HCT116 (cell line): ENCODE data around the gene CAPN13. TPM values are rescaled to one million over a fixed set of nuclear protein-coding genes. Genes with fewer than 3 reads are reported as not detected.

Source experiments
- ATAC-seq: fragments of 200-7000 bp; cut with Tn5 transposase; 2 replicates; pipeline ENCODE4 v1.9.1; 2020; ENCODE audit warnings: mild to moderate bottlenecking, moderate library complexity
- BruUV-seq: library from RNA; stranded (reverse); fragments of 400-500 nt; replicated peaks from 2 replicates; lab custom pipeline; 2021; lab: Mats Ljungman, UMichigan
- CTCF ChIA-PET: fragments of 300-600 bp; sonication (Branson Sonifier 250); formaldehyde crosslinking; loops from one replicate; lab custom pipeline; 2021; ENCODE audit warnings: antibody characterized with exemption; lab: Charles Lee
- POLR2A ChIA-PET: fragments of 300-600, 350-600 bp; sonication (Branson Sonifier 250); formaldehyde crosslinking; loops from one replicate; lab custom pipeline; 2021; ENCODE audit warnings: antibody characterized with exemption; lab: Charles Lee
- RAD21 ChIA-PET, 2 experiments: fragments of 300-600 bp; sonication (Branson Sonifier 250); formaldehyde crosslinking; loops; one replicate each; lab custom pipeline; 2023; ENCODE audit warnings: low total read pairs in 2 of 2; ENCODE audit not compliant: uncharacterized antibody in 2 of 2, unreplicated experiment in 2 of 2, low non-redundant PET in 1 of 2; lab: Charles Lee
- DNase-seq: peaks from one replicate; pipeline ENCODE4 v3.0.0-alpha.2; 2010; ENCODE audit warnings: low read depth, low spot score
- H2AFZ ChIP-seq: fragments of 200-600 bp; shearing (Covaris generic), sonication (generic); 2 replicates; pipeline ENCODE4 v1.6.1; 2017; ENCODE audit warnings: low read depth, mixed run types, mixed read lengths, antibody characterized with exemption, low read length; ENCODE audit not compliant: poor library complexity, severe bottlenecking
- H3K27ac ChIP-seq: 2 replicates; pipeline ENCODE4 v1.5.1; 2012; ENCODE audit warnings: low read depth, low read length
- H3K27me3 ChIP-seq: fragments of 200-600 bp; sonication (generic); 2 replicates; pipeline ENCODE4 v1.6.1; 2016; ENCODE audit warnings: mixed run types, low read length, mixed read lengths; ENCODE audit not compliant: insufficient read depth
- H3K36me3 ChIP-seq, 2 experiments: fragments of 200-500 bp in 1 of 2; fragments of 200-600 bp in 1 of 2; sonication (Bioruptor generic) in 1 of 2; sonication (generic) in 1 of 2; 2 replicates each; pipeline versions ENCODE4 v1.5.1 to v1.6.1; 2014 to 2016; ENCODE audit warnings: low read length in 2 of 2, inconsistent platforms in 1 of 2, mixed read lengths in 1 of 2, mixed run types in 1 of 2; ENCODE audit not compliant: insufficient read depth in 2 of 2, control insufficient read depth in 1 of 2
- H3K4me1 ChIP-seq, 2 experiments: fragments of 200-600 bp in 1 of 2; sonication (generic) in 1 of 2; 2 replicates each; pipeline versions ENCODE4 v1.5.1 to v1.6.1; 2012 to 2017; ENCODE audit warnings: low read length in 2 of 2, inconsistent platforms in 1 of 2, mild to moderate bottlenecking in 1 of 2, mixed read lengths in 1 of 2, mixed run types in 1 of 2, moderate library complexity in 1 of 2; ENCODE audit not compliant: insufficient read depth in 2 of 2, control insufficient read depth in 1 of 2
- H3K4me2 ChIP-seq: fragments of 200-600 bp; sonication (generic); 2 replicates; pipeline ENCODE4 v1.6.1; 2017; ENCODE audit warnings: mixed run types, low read length, mixed read lengths
- H3K4me3 ChIP-seq, 2 experiments: fragments of 200-600 bp in 1 of 2; sonication (generic) in 1 of 2; replicated peaks in 1 of 2; 2 replicates each; pipeline ENCODE4 v1.5.1; 2011 to 2016; ENCODE audit warnings: low read length in 2 of 2, control low read depth in 1 of 2, low read depth in 1 of 2, mild to moderate bottlenecking in 1 of 2, mixed read lengths in 1 of 2, mixed run types in 1 of 2
- H3K79me2 ChIP-seq: fragments of 200-600 bp; sonication (generic); 2 replicates; pipeline ENCODE4 v1.6.1; 2017; ENCODE audit warnings: mild to moderate bottlenecking, mixed run types, low read length, moderate library complexity, mixed read lengths; ENCODE audit not compliant: insufficient read depth
- H3K9ac ChIP-seq: fragments of 200-600 bp; sonication (generic); 2 replicates; pipeline ENCODE4 v1.6.1; 2016; ENCODE audit warnings: low read length, mixed read lengths
- H3K9me2 ChIP-seq: fragments of 200-600 bp; sonication (generic), shearing (Covaris generic); 2 replicates; pipeline ENCODE4 v1.6.1; 2017; ENCODE audit warnings: mixed run types, mild to moderate bottlenecking, moderate library complexity; ENCODE audit not compliant: insufficient read depth
- H3K9me3 ChIP-seq, 2 experiments: fragments of 200-500 bp in 1 of 2; fragments of 200-600 bp in 1 of 2; sonication (Bioruptor generic) in 1 of 2; sonication (generic) in 1 of 2; 2 replicates each; pipeline ENCODE4 v1.6.1; 2014 to 2017; ENCODE audit warnings: low read length in 2 of 2, mixed read lengths in 2 of 2, inconsistent platforms in 1 of 2, low read depth in 1 of 2, mild to moderate bottlenecking in 1 of 2, mixed run types in 1 of 2, moderate library complexity in 1 of 2; ENCODE audit not compliant: control insufficient read depth in 1 of 2, insufficient read depth in 1 of 2
- H4K20me1 ChIP-seq: fragments of 200-600 bp; sonication (generic), shearing (Covaris generic); 2 replicates; pipeline ENCODE4 v1.6.1; 2017; ENCODE audit warnings: mixed run types, mild to moderate bottlenecking, moderate library complexity; ENCODE audit not compliant: insufficient read depth
- ATF3 ChIP-seq: IDR thresholded peaks from 2 replicates; pipeline ENCODE4 v1.6.1; 2012
- JUND ChIP-seq: IDR thresholded peaks from 2 replicates; pipeline ENCODE4 v1.6.1; 2012
- SP1 ChIP-seq: IDR thresholded peaks from 2 replicates; pipeline ENCODE4 v1.6.1; 2012; ENCODE audit warnings: low read depth
- TCF7L2 ChIP-seq: IDR thresholded peaks from 2 replicates; pipeline ENCODE4 v1.7.0; 2011; ENCODE audit warnings: borderline replicate concordance, inconsistent platforms; ENCODE audit not compliant: insufficient read depth, insufficient read length; ENCODE audit errors: extremely low read depth
- intact Hi-C: fragments of 100-400 bp; cut with micrococcal nuclease; formaldehyde crosslinking; loops from 2 replicates; pipeline ENCODE4 v1.10.0; 2022
- total RNA-seq: library from RNA; stranded (reverse); gene quantifications from one replicate; pipeline ENCODE4 v1.2.1, GENCODE V29; 2021; ENCODE audit not compliant: unreplicated experiment
- TF ChIP-seq, protein P1 (sequence below): IDR thresholded peaks from 2 replicates; pipeline ENCODE4 v1.6.1; 2011; ENCODE audit warnings: mild to moderate bottlenecking, low read length, moderate library complexity; ENCODE audit not compliant: insufficient replicate concordance; ENCODE audit errors: extremely low read depth
- TF ChIP-seq, protein P2 (sequence below), 3 experiments: fragments of 200-600 bp in 1 of 3; sonication (generic) in 1 of 3; IDR thresholded peaks in 2 of 3; conservative IDR thresholded peaks in 1 of 3; 2 replicates each; pipeline ENCODE4 v1.5.1; 2012 to 2017; ENCODE audit warnings: low read depth in 2 of 3, low read length in 2 of 3, antibody characterized with exemption in 1 of 3, borderline replicate concordance in 1 of 3, control low read depth in 1 of 3, mild to moderate bottlenecking in 1 of 3, mixed read lengths in 1 of 3, mixed run types in 1 of 3, moderate library complexity in 1 of 3; ENCODE audit not compliant: insufficient read depth in 1 of 3

CAPN13 gene
- total RNA-seq, 1 experiment from 2014 or later, result 0.25 TPM

- DNase-seq (no peak), ATAC-seq (no peak)
- no peak overlapping the region for H3K4me3 ChIP-seq
- intact Hi-C loops, result no loop called here
- H4K20me1 ChIP-seq, result no peaks in the 10 kb centered on the region
- RAD21 ChIA-PET, result no interaction called here
- H3K27me3 ChIP-seq, result peaks cover 62% of the 10 kb centered on the region
- H3K9me2 ChIP-seq, result no peaks in the 10 kb centered on the region
- no peak overlapping the region for H3K27ac ChIP-seq
- H3K4me2 ChIP-seq, result no peak overlapping the region
- no peak overlapping the region for H3K9ac ChIP-seq
- BruUV-seq, result no TSS peak
- POLR2A ChIA-PET, result no interaction called here
- TF ChIP-seq JUND, result no peak
- no peak for TF ChIP-seq ATF3
- TF ChIP-seq, protein P1, sequence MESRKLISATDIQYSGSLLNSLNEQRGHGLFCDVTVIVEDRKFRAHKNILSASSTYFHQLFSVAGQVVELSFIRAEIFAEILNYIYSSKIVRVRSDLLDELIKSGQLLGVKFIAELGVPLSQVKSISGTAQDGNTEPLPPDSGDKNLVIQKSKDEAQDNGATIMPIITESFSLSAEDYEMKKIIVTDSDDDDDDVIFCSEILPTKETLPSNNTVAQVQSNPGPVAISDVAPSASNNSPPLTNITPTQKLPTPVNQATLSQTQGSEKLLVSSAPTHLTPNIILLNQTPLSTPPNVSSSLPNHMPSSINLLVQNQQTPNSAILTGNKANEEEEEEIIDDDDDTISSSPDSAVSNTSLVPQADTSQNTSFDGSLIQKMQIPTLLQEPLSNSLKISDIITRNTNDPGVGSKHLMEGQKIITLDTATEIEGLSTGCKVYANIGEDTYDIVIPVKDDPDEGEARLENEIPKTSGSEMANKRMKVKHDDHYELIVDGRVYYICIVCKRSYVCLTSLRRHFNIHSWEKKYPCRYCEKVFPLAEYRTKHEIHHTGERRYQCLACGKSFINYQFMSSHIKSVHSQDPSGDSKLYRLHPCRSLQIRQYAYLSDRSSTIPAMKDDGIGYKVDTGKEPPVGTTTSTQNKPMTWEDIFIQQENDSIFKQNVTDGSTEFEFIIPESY, result no peak
- TF ChIP-seq TCF7L2, result no peak
- no peak for TF ChIP-seq SP1
- H3K79me2 ChIP-seq, result no peaks in the 10 kb centered on the region
- H3K36me3 ChIP-seq, result no peaks in the 10 kb centered on the region; a peak in 1 of 4 replicates
- H3K9me3 ChIP-seq, result no peaks in the 10 kb centered on the region
- H2AFZ ChIP-seq, result no peak overlapping the region
- peaks cover 0 to 10% of the 10 kb centered on the region in 2 experiments; a peak in 2 of 4 replicates for H3K4me1 ChIP-seq
- CTCF ChIA-PET, result no interaction called here
Measured at GRCh38 chr2:30756971-30757370, 50.3 kb downstream of the CAPN13 start.

GRCh38 chr2:30756051-30756719 is 51.1 kb downstream of the CAPN13 start:
- no TSS peak for BruUV-seq
- H3K9me3 ChIP-seq, result no peaks in the 10 kb centered on the region
- H4K20me1 ChIP-seq, result no peaks in the 10 kb centered on the region
- H2AFZ ChIP-seq, result no peak overlapping the region
- H3K36me3 ChIP-seq, result no peaks in the 10 kb centered on the region; a peak in 1 of 4 replicates
- POLR2A ChIA-PET, result no interaction called here
- no peak overlapping the region for H3K27ac ChIP-seq
- intact Hi-C loops, result no loop called here
- H3K79me2 ChIP-seq, result no peaks in the 10 kb centered on the region
- no peak overlapping the region for H3K9ac ChIP-seq
- no peaks in the 10 kb centered on the region for H3K9me2 ChIP-seq
- peaks cover 0 to 10% of the 10 kb centered on the region in 2 experiments; a peak in 2 of 4 replicates for H3K4me1 ChIP-seq
- RAD21 ChIA-PET, result no interaction called here
- H3K4me2 ChIP-seq, result peak overlapping the region; percentile 31
- TF ChIP-seq, protein P2, sequence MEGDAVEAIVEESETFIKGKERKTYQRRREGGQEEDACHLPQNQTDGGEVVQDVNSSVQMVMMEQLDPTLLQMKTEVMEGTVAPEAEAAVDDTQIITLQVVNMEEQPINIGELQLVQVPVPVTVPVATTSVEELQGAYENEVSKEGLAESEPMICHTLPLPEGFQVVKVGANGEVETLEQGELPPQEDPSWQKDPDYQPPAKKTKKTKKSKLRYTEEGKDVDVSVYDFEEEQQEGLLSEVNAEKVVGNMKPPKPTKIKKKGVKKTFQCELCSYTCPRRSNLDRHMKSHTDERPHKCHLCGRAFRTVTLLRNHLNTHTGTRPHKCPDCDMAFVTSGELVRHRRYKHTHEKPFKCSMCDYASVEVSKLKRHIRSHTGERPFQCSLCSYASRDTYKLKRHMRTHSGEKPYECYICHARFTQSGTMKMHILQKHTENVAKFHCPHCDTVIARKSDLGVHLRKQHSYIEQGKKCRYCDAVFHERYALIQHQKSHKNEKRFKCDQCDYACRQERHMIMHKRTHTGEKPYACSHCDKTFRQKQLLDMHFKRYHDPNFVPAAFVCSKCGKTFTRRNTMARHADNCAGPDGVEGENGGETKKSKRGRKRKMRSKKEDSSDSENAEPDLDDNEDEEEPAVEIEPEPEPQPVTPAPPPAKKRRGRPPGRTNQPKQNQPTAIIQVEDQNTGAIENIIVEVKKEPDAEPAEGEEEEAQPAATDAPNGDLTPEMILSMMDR (IDR thresholded peaks at IDR 0.05 in 2 of 3, conservative IDR thresholded peaks at IDR 0.05 in 1 of 3; ENCODE audit: borderline replicate concordance in 1 of 3, insufficient read depth in 1 of 3, low read depth in 2 of 3, low read length in 2 of 3), result no peak
- TF ChIP-seq SP1, result 0 out of 2 replicates have a peak, but pooled peaks have one; percentile 21
- DNase-seq, result no peak
- H3K4me3 ChIP-seq, result no peak overlapping the region
- CTCF ChIA-PET, result no interaction called here
- peaks cover 62% of the 10 kb centered on the region for H3K27me3 ChIP-seq
- ATAC-seq, result peak; percentile 59
